Stimulated activated CD4-positive, alpha-beta T cell treated with anti-CD3 and anti-CD28 coated beads, Interleukin-4, amount 100 ng/mL, for 48 hours (primary cell): Measurements from ENCODE around the gene TNFRSF13B.
"Not testable (repeated sequence)": the region's sequence is repeated elsewhere in the genome, so short reads cannot be mapped to it uniquely, and the experiment has no call there.

Experiments
- DNase-seq, 2 donors: peaks; one replicate each; pipeline ENCODE4 v3.0.0-alpha.2; 2020; ENCODE audit warnings: low read depth in 2 of 2

TNFRSF13B gene

DNA sequence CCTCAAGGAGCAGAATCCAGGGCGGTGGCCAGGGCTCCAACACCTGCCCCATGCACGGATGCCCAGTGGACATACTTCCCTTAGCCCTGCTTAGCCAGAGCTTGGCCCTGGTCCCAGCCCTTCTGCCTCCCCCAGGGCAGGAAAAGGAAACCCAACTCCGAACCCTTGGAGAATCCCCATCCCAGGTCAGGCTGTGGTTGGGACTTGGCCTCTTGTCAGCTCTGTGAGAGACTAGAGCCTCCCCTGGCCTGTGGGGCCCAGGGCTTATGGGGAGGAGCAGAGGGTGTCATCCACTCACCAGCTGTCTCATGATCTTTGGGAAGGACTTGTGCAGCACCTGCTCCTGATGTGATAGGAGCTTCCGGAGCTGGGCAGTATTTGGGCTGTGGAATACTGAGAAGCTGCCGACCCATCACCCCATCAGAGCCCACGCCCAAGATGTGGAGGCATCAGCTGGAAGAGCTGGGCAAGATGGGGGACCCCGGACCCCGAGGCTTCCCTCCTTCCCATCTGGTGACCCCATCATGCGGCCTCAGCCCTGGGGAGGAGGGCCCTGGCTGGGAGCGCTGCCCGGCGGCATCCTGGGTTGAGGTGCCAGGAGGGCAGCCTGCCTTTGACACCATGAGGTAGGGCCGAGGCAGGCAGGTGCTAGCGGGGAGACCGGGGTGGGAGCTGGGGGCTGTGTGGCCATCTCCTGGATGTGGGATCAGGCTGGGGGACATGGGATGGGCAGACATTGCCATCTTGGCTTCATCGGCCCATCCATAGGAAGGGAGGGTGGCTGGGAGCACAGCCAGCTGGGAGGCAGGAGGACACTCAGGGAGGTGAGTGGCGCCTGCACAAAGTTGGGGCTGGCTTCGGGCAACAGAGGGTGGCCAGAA lies 45.1 kb downstream of the TNFRSF13B start:
- no peak for DNase-seq

DNA sequence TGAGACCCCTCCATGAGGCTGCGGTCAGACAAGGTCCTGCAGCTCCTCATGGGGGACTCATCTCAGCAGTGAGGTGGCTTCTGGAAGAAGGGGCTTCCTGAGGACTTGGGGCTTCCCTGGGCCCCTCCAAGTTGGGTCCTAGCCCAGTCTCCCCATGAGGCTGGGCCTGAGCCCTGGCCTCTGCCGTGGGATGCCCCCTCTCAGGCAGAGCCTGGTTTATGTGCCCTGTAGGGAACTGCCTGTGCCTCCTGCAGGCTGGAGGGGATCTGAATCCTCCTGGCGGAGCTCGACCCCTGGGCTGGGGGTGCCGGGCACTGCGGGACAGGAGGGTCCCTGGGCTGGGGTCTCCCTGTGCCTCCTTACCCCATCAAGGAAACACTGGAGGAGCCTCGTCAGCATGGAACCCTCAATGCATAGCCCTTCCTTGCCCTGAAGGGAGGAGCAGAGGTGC lies 45.8 kb downstream of the TNFRSF13B start:
- DNase-seq = no peak

DNA sequence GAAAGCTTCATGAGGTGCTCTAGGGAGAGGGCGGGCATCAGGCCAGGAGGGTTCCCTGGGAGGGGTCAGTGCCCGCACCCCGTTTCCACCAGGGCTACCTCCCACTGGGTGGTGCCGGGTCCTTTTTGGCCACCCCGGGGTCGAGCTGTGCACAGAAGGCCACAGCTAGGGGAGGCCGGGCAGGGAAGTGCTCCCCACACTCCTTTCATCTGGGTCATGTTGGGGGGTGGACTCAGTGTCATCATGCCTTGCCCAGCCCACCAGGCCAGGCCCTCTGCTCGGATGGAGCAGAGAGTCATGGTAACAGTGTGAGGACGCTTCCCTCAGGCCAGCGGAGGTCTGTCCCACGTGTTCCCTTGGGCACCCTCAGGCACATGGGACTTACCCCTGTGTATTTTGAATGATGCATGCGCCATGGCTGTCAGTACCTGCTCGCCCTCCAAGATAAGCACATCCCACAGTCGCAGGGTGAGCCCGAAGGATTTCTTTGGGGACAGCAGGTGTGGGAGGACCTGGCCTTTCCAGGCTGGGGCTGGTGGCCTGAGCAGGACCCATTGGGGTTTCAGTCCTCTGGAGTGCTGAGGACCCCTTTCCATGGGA lies 46.4 kb downstream of the TNFRSF13B start:
- no peak for DNase-seq

DNA sequence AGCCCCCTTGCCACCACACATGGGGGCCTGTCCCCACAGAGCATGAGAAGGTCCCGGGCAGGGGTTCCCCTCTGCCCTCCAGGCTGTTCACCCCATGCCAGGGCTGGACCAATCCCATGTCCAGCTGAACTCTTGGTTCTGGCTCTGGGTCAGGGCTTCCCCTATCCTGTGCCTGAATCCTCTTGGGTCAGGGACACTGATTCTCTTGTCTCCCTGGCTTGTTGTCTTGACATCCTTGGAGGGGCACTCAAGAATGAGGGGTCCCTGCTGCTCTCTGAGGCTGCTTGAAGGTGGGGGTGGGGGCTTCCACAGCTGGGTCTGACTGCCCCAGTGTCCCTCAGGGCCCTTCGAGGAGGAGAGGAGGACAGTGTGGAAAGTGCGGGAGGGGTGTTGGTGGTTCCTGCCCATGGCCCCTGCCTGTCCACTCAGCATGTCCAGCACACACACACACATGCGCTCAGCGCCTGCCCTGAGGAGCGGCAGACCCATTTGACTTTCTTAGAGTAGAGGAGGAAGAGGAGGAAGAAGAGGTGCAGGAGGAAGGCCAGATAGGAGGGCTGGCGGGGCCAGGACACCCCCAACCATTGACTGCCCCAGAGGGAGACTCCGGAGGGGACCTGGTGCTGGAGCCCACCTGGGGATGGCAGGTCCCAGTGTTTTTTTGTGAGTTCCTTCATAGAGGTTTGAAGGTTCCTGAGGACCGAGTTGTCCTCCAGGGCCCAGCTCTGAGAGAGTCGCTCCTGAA lies 47.0 kb downstream of the TNFRSF13B start:
- no peak for DNase-seq

DNA sequence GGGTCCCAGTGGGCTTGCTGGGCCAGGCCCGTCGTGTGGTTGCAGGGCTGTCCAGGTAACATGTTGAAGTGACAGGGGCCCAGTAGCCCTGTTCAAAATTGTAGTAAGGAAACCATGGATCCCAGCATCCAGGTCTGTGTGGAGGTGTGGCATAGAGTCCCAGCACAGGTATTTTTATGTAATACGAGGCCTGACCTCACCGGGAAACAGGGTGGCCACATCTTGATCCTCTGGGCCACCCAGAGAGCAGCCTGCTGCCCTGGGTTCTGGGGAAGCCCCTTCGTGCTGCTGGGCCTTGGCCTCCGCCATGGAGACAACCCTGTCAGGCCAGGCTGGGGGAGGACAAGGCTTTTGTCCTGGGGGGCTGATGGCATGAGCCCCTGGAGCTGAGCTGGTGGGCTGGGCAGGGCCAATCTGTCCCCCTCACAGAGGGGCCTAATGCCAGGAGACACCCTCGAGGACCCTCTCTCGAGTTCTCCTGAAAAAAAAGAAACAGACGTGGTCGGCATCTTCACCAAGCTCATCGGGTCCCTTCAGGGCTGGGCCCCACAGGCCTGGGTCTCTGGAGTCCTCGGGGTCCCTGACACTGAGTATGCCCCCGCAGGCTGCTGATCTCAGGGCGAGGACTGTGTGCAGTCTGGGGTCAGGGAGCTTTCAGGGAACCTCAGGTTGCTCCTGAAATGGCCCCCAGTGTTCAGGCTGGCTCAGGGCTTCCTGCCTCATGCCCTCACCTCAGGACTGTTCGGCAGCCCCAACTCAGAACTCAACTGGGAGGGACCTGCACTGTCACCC lies 47.8 kb downstream of the TNFRSF13B start:
- no peak for DNase-seq

DNA sequence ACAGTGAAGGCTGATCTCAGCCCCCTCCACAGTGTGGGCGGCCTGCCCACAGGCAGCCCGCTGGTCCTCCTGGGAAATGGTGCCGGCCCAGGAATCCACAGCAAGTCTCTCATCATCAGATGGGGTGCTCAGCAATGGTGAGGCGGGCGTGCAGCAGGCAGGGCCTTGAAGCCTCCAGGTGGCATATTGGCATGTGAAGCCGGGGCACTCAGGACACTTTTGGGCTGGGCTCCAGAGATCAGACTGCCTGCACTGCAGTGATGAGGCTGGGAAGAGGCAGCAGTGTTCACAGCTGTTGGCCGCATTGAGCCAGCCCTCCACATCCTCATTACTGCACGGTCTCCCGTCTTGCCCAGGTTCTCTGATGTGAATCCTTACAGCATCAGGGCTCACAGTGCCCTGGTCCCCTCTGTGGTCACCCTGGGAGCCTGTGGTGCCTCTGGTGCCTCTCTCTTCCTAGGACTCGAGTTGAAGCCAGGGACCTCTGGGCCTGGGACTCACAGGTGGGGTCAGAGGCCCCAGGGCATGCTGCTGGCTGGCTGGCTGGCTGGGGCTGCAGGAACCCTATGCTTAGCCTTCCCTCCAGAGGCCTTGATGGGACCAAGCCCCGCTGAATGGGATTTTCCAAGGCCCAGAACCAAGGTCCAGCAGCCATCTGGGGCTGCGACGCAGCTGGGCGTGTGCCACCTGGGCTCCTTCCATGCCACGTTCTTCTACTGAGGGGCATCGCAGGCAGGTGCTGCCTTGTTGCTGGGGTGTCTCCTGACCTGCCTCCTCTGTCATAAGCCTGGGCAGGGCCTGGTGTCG lies 48.6 kb downstream of the TNFRSF13B start:
- DNase-seq = no peak

DNA sequence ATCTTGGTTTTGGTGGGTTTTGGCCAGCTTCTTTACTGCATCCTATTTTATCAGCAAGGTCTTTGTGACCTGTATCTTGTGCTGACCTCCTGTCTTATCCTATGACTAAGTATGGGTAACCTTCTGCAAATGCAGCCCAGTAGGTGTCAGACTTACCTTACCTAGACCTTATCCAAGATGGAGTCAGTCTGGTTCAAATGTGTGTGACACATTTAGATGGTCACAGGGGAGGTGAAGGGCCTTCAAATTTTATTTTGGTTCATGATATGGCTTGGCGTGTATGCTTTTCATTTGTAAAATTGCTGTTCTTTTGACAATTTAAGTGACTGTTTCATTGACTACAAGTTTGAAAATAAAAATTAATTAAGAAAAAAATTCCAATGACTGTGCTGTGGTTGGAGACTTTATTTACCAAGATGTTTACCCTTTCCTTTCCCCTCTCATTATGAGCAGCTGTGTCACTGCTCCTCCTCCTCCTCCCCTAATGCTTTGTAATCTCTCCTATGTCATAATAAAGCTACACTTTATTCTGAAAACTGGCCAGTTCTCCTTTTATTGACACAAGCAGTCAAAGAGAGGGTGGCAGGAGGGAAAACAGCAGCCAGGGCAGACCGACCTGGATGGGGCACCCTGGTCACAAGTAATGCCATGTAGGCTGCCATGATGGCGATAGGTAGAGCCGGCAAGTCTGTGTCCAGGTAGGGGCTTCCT lies 49.4 kb downstream of the TNFRSF13B start:
- no peak for DNase-seq

DNA sequence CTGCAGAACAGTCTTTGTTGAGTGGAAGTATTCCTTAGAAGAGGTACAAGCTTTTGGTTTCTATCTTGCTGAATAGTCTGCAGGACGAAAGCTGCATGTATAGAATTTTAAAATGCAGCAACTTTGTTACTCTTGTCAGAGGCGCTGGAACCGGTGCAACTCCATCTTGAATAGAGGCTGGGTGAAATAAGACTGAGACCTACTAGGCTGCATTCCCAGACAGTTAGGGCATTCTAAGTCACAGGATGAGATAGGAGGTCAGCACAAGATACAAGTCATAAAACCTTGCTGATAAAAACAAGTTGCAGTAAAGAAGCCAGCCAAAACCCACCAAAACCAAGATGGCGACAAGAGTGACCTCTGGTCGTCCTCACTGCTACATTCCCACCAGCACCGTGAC lies 50.5 kb downstream of the TNFRSF13B start:
- DNase-seq = not testable (repeated sequence)

DNA sequence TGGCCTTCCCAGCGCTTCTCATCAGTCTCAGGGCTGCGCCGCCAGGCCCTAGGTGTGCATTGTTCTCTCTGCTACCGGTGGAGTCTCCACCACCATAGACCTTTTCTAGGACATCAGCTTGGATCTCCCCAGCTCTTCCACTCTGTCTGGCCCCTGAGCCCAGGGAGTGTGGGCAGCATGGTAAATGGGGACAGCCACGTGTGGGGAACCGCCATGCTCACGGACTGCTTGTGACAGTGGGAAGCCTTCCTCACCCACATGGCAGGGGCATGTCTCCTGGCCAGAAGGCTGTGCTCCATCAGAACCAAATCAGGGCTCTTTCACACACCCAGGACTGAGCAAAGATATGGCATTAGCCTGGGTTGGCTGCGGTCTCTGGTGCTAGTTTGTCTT lies 51.3 kb downstream of the TNFRSF13B start:
- no peak for DNase-seq

DNA sequence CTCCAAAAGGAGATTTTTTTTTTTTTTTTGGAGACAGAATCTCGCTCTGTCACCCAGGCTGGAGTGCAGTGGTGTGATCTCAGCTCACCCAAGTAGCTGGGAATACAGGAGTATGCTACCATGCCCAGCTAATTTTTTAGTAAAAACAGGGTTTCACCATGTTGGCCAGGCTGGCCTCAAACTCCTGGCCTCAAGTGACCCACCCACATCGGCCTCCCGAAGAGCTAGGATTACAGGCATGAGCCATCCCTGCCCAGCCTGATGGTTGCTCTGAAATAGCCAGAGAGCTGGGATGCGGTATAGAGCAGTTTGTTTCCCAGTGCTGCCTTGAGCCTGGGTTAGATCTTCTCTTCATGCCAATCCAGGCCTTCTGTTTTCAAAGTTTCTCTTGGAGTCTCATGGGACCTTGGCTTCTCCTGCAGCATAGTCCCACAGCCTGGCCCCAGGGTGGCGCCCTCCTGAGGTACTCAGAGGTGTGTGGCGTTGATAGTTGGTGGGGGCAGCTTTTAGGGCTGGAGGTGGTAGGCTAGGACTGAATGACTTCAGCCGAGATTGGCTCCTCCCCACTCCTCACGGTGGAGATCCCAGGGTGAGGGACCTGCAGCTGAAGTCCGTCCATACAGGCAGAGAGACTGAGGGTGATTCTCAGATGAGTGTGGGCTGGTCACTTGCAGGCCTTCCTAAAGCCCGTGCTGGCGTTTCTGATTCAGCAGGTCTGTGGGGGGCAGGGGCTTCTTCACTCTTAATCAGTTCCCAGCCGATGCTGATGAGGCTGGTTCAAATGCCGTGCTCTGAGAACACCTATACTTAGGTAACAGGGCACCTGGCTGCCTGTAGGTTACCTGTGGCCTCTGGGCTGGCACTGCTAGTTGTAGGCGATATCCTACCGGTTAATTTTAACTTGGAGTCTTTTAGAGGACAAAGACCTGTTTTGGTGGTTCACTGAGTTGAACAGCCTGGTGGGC lies 52.0 kb downstream of the TNFRSF13B start:
- DNase-seq = no peak

DNA sequence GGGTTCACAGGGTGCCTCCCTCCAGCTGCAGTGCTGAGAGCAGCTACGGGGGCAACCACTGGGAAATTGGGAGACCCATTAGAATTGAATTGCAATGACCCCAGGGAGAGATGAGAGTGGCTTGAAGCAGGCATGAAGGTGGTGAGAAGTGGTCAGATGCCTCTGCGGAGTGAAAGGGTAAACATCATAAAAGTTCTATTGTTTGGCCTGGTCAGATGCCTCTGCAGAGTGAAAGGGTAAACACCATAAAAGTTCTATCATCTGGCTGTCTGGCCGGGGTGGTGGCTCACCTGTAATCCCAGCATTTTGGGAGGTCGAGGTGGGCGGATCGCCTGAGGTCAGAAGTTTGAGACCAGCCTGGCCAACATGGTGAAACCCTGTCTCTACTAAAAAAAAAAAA lies 53.5 kb downstream of the TNFRSF13B start:
- no peak for DNase-seq

DNA sequence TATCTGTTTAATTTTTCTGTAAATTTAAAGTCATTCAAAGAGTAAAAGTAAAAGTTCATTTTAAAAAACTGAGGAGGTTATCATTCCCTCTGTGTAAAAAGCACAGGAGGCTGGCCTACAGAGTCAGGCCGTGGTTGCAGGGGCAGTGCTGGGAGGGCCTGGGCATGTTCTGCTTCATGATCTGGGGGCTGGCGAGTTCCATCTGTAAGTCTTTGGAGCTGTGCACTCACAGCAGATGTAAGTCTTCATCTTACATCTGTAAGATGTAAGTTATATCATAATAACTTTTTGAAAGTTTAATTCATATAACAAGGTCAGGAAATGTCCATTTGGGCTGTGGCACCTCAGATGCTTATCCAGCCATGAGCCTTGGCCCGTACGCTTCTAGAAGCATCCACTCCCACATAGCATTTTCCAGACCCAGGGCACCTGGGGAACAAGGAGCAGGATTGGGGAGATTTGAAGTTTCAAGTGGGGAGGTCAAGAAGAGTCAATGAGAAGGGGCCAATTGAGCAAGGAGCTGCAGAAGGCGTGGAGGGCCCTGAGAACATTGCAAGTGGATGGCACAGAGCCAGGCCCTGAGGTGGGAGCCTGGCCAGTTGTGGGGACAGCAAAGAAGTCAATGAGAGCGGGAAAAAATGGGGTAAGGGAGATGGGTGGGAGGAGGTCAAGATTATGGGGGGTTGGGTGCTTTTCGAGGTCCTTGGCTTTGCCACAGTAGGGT lies 54.1 kb downstream of the TNFRSF13B start:
- DNase-seq = no peak

DNA sequence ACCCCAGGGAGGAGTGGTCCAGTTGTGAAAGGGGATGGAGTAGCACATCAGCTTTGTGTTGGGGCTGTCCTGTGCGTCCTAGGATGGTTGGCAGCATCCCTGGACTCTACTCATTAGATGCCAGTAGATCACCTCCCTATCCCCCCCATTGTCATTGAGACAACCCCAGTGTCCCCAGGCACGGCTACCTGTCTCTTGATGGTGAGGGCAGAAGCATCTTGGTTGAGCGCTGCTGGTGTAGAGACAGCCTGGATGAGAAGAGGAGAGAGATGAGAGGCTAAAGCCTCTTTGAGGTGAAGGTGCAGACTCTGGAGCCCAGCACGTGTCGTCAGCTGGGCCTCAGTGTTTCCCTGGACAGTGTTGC lies 55.4 kb downstream of the TNFRSF13B start:
- DNase-seq = no peak

DNA sequence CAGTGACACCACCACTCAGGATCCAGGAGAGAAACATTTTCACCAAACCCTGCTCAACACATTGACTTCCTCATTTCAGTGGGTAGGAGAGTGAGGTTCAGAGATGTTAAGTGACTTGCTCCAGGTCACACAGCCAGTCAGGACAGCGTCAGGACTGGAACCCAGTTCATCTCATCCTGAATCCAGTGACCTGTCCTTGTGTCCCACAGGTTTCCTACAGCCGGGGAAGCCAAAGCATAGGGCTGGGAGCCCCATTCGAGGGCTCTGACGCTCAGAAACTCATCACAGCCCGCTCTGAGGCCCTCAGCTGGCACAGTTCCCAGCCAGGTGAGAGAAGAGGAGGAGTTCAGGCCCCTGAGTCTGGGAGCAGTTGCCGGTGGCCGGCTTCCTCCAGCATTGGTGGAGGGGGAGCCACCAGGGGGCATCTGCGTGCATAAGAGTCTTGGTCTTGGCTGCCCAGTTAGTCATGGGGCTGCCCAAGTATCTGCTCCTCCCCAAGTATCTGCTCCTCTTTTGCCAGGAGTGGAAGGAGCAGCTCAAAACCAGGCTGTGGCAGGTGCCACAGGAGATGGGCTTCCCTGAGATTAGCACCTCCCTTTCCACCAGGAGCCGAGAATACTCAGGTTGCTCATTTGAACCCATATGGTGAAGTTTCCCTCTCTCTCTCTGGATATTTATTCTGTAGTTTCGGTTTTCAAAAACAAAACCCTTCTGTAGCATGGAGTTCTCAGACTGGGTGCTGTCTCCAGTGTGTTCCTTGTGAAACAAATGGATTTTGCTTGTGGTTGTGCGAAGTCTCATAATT lies 56.0 kb downstream of the TNFRSF13B start:
- peak; percentile 16 to 30 for DNase-seq

DNA sequence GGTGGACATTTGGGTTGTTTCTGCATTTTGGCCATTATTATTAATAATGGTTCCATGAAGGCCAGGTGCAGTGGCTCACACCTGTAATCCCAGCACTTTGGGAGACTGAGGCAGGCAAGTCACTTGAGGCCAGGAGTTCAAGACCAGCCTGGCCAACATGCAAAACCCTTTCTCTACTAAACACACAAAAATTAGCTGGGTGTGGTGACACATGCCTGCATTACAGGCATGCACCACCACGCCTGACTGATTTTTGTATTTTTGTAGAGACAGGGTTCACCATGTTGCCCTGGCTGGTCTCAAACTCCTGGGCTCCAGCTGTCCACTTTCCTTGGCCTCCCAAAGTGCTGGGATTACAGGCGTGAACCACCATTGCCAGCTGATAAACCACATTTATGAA lies 58.5 kb downstream of the TNFRSF13B start:
- no peak for DNase-seq

DNA sequence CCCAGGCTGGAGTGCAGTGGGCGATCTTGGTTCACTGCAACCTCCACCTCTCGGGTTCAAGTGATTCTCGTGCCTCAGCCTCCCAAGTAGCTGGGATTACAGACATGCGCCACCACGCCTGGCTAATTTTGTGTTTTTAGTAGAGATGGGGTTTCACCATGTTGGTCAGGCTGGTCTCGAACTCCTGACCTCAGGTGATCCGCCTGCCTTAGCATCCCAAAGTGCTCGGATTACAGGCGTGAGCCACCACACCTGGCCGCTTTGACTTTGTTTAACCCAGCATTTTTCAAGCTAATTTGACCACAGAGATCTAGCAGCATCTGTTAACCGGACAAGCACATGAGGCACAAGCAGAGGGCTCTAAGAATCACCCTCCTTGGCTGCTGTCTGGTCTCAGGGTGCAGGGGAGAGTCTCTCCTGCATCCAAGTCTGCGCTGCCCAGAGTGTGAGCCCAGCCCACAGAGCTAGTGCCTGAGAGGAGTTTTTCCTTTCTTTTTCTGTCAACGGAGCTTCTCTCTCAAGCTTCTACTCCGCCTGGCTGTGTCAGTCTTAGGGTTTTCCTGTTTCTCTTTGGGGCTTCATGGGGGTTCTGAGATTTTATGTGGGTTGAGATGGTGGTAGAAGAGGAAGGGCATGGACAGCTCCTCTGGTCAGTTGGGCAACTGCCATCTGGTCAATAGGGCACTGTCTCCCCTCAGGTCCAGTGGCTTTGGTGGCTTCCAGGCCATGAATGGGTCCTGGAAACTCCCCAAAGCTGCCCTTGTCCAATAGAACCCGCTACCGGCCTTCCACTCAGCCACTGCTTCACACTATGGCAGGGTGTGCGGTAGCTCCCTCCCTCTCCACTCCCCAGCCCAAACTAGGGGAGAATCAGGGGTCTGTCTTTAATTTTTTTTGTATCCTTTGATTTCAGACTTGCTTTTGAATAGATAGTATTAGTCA lies 59.6 kb downstream of the TNFRSF13B start:
- no peak for DNase-seq
